ENCODE results near the gene COG3. TPM values are rescaled to one million over a fixed set of nuclear protein-coding genes. Genes with fewer than 3 reads are reported as not detected.

Gene COG3
- total RNA-seq, 1 experiment from 2014 or later, result 8.4 TPM

- no peak for DNase-seq (ENCODE audit: low spot score)
Measured at GRCh38 chr13:45545686-45546409, 81.1 kb downstream of the COG3 start.

GRCh38 chr13:45546410-45546765 lies 81.6 kb downstream of the COG3 start:
- DNase-seq (ENCODE audit: low spot score), result no peak

GRCh38 chr13:45548281-45548680 lies 83.5 kb downstream of the COG3 start:
- DNase-seq (ENCODE audit: low spot score), result no peak

- DNase-seq (ENCODE audit: low spot score), result no peak
Measured at GRCh38 chr13:45554604-45555109, 89.9 kb downstream of the COG3 start.

GRCh38 chr13:45564133-45564776 lies 99.5 kb downstream of the COG3 start:
- peak; percentile 38 for DNase-seq (ENCODE audit: low spot score)

- DNase-seq (ENCODE audit: low spot score), result no peak
Measured at GRCh38 chr13:45565331-45565730, 100.6 kb downstream of the COG3 start.

- DNase-seq (ENCODE audit: low spot score), result no peak
Measured at GRCh38 chr13:45575146-45575829, 110.5 kb downstream of the COG3 start.

- DNase-seq (ENCODE audit: low spot score), result no peak
Measured at GRCh38 chr13:45575830-45576180, 111.1 kb downstream of the COG3 start.

- no peak for DNase-seq (ENCODE audit: low spot score)
Measured at GRCh38 chr13:45576466-45576865, 111.7 kb downstream of the COG3 start.

GRCh38 chr13:45582408-45583076 lies 117.8 kb downstream of the COG3 start:
- DNase-seq (ENCODE audit: low spot score), result no peak

- DNase-seq (ENCODE audit: low spot score), result peak; percentile 13
Measured at GRCh38 chr13:45584816-45585215, 120.1 kb downstream of the COG3 start.

Other genes starting within 250 kb of the COG3 start
- 2,361 and 2,437 TPM in 2 replicates for gene TPT1, start 123.8 kb upstream of the COG3 start, total RNA-seq (2014; rRNA removed; shearing (Covaris generic))
- gene SLC25A30, start 46.6 kb upstream of the COG3 start, total RNA-seq (2014; rRNA removed; shearing (Covaris generic)), result 5.5 and 7.1 TPM in 2 replicates
- gene ERICH6B, start 150.8 kb downstream of the COG3 start, total RNA-seq (2014; rRNA removed; shearing (Covaris generic)), result not detected in 2 replicates
- gene CBY2, start 237.4 kb downstream of the COG3 start, total RNA-seq (2014; rRNA removed; shearing (Covaris generic)), result not detected in 2 replicates

All from H4 (cell line).